ENCODE data around the gene METTL17. TPM values are rescaled to one million over a fixed set of nuclear protein-coding genes. Genes with fewer than 3 reads are reported as not detected.

METTL17 gene
- total RNA-seq, 2 donors from 2014 or later, result 28.9 to 37.8 TPM

- H3K9me3 ChIP-seq, result no peaks in the 10 kb centered on the region
- no peak for DNase-seq (ENCODE audit: low spot score)
- peak overlapping the region; percentile 74 to 98 for H3K4me3 ChIP-seq
- no peaks in the 10 kb centered on the region for H3K27me3 ChIP-seq
- TF ChIP-seq, protein P1, sequence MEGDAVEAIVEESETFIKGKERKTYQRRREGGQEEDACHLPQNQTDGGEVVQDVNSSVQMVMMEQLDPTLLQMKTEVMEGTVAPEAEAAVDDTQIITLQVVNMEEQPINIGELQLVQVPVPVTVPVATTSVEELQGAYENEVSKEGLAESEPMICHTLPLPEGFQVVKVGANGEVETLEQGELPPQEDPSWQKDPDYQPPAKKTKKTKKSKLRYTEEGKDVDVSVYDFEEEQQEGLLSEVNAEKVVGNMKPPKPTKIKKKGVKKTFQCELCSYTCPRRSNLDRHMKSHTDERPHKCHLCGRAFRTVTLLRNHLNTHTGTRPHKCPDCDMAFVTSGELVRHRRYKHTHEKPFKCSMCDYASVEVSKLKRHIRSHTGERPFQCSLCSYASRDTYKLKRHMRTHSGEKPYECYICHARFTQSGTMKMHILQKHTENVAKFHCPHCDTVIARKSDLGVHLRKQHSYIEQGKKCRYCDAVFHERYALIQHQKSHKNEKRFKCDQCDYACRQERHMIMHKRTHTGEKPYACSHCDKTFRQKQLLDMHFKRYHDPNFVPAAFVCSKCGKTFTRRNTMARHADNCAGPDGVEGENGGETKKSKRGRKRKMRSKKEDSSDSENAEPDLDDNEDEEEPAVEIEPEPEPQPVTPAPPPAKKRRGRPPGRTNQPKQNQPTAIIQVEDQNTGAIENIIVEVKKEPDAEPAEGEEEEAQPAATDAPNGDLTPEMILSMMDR (IDR thresholded peaks at IDR 0.05), result no peak
- H3K4me1 ChIP-seq, result peaks cover 0 to 25% of the 10 kb centered on the region in 2 donors
- peaks cover 27% of the 10 kb centered on the region for H3K36me3 ChIP-seq
- H3K27ac ChIP-seq, result peak overlapping the region; percentile 79 to 87
Observed at GRCh38 chr14:20989471-20989786, 351 bp upstream of the METTL17 start.

DNA sequence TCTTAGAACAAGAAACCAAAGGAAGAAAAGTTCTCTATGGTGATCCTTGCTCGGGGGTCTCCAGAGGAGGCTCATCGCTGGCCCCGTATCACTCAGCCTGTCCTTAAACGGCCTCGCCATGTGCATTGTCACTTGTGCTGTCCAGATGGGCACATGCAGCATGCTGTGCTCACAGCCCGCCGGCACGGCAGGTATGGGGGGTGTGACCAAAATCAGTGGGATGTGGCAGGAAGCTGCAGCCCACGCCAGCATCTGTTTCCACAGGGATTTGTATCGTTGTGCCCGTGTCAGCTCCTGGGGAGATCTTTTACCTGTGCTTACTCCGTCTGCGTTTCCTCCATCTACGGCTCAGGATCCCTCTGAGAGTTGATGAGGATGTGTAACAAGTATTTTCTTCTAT, 6.7 kb downstream of the METTL17 start:
- DNase-seq (ENCODE audit: low spot score), result no peak
- H3K4me1 ChIP-seq, result peaks cover 0 to 6% of the 10 kb centered on the region in 2 donors
- H3K4me3 ChIP-seq, result no peak overlapping the region
- H3K9me3 ChIP-seq, result no peaks in the 10 kb centered on the region
- TF ChIP-seq, protein P1 (IDR thresholded peaks at IDR 0.05), result no peak
- no peaks in the 10 kb centered on the region for H3K27me3 ChIP-seq
- no peak overlapping the region for H3K27ac ChIP-seq
- peaks cover 56% of the 10 kb centered on the region for H3K36me3 ChIP-seq

GRCh38 chr14:20997115-20997514, 7.3 kb downstream of the METTL17 start:
- DNase-seq (ENCODE audit: low spot score), result no peak
- Histone ChIP-seq H3K27ac (no peak overlapping the region), H3K9me3 (no peaks in the 10 kb centered on the region), H3K4me3 (no peak overlapping the region), H3K27me3 (no peaks in the 10 kb centered on the region), H3K36me3 (peaks cover 52% of the 10 kb centered on the region), H3K4me1 (peaks cover 0 to under 1% of the 10 kb centered on the region in 2 donors)
- TF ChIP-seq, protein P1 (IDR thresholded peaks at IDR 0.05), result no peak

GRCh38 chr14:20997564-20997963, 7.8 kb downstream of the METTL17 start:
- no peak for DNase-seq (ENCODE audit: low spot score)
- no peaks in the 10 kb centered on the region for H3K9me3 ChIP-seq
- H3K4me1 ChIP-seq, result no peaks in the 10 kb centered on the region
- TF ChIP-seq, protein P1 (IDR thresholded peaks at IDR 0.05), result no peak
- H3K36me3 ChIP-seq, result peaks cover 47% of the 10 kb centered on the region
- no peak overlapping the region for H3K4me3 ChIP-seq
- H3K27me3 ChIP-seq, result no peaks in the 10 kb centered on the region
- H3K27ac ChIP-seq, result no peak overlapping the region

GRCh38 chr14:20998139-20998538, 8.4 kb downstream of the METTL17 start:
- TF ChIP-seq, protein P1 (IDR thresholded peaks at IDR 0.05), result no peak
- Histone ChIP-seq H3K27me3 (no peaks in the 10 kb centered on the region), H3K4me1 (no peaks in the 10 kb centered on the region), H3K27ac (no peak overlapping the region), H3K4me3 (no peak overlapping the region), H3K9me3 (no peaks in the 10 kb centered on the region), H3K36me3 (peaks cover 41% of the 10 kb centered on the region)
- DNase-seq (ENCODE audit: low spot score), result no peak

GRCh38 chr14:20998674-20999366, 9.0 kb downstream of the METTL17 start, which contains the start of gene SLC39A2:
Gene SLC39A2, plus strand, starts transcription at chr14:20999293. Its CDS starts 154 bp downstream, at chr14:20999447.
- H3K4me3 ChIP-seq, result no peak within 1 kb of the TSS
- peaks cover 34% of the 10 kb centered on the region for H3K36me3 ChIP-seq
- H3K27me3 ChIP-seq, result no peaks in the 10 kb centered on the region
- H3K27ac ChIP-seq, result peak within 1 kb of the TSS in 1 of 2 donors; percentile 47
- DNase-seq (ENCODE audit: low spot score), result peak; percentile 79
- H3K9me3 ChIP-seq, result no peaks in the 10 kb centered on the region
- TF ChIP-seq, protein P1 (IDR thresholded peaks at IDR 0.05), result no peak
- H3K4me1 ChIP-seq, result no peaks in the 10 kb centered on the region
